K562 (cell line): ENCODE results near the gene TMEM63A. TPM values are rescaled to one million over a fixed set of nuclear protein-coding genes. Genes with fewer than 3 reads are reported as not detected.

Source experiments
- ATF1 ChIP-seq, 2 experiments: fragments of 450-650 bp in 1 of 2; IDR thresholded peaks; 2 replicates each; pipeline ENCODE4 v1.6.1; 2016; ENCODE audit warnings: missing compliant biosample characterization in 1 of 2, missing genetic modification characterization in 1 of 2
- ATF7 ChIP-seq: fragments of 450-650 bp; IDR thresholded peaks from 2 replicates; pipeline ENCODE4 v1.7.1; 2014; ENCODE audit warnings: mild to moderate bottlenecking, moderate library complexity
- BHLHE40 ChIP-seq: IDR thresholded peaks from 2 replicates; pipeline ENCODE4 v1.6.1; 2011; ENCODE audit warnings: low read length, improper control_type of control experiment
- DIDO1 ChIP-seq: fragments of 450-650 bp; IDR thresholded peaks from 2 replicates; pipeline ENCODE4 v1.6.1; 2016; ENCODE audit warnings: low read depth, missing biosample characterization, missing genetic modification characterization
- FOS ChIP-seq: IDR thresholded peaks from 3 replicates; pipeline ENCODE4 v1.6.1; 2011; ENCODE audit not compliant: insufficient read length; ENCODE audit errors: extremely low read depth
- FOXK2 ChIP-seq, 2 experiments: fragments of 450-650 bp; IDR thresholded peaks in 1 of 2; conservative IDR thresholded peaks in 1 of 2; 2 replicates each; pipeline ENCODE4 v1.6.1; 2016; ENCODE audit warnings: low read depth in 2 of 2, mild to moderate bottlenecking in 1 of 2
- HNRNPLL ChIP-seq: fragments of 200-400 bp; formaldehyde crosslinking; IDR thresholded peaks from 2 replicates; pipeline ENCODE4 v1.6.1; 2017; ENCODE audit warnings: low read length, low read depth, mild to moderate bottlenecking; ENCODE audit not compliant: poor library complexity, severe bottlenecking
- MBD2 ChIP-seq: sonication (generic); IDR thresholded peaks from 2 replicates; pipeline ENCODE4 v1.6.1; 2016; ENCODE audit warnings: low read depth, borderline replicate concordance
- MCM3 ChIP-seq: fragments of 450-650 bp; IDR thresholded peaks from 2 replicates; pipeline ENCODE4 v1.6.1; 2016
- NFIC ChIP-seq: fragments of 450-650 bp; IDR thresholded peaks from 2 replicates; pipeline ENCODE4 v1.6.1; 2017; ENCODE audit warnings: mild to moderate bottlenecking, inconsistent platforms
- NONO ChIP-seq, 2 experiments: fragments of 200-400 bp in 1 of 2; fragments of 450-650 bp in 1 of 2; formaldehyde crosslinking in 1 of 2; IDR thresholded peaks; 2 replicates each; pipeline ENCODE4 v1.6.1; 2017; ENCODE audit warnings: low read depth in 2 of 2, mild to moderate bottlenecking in 2 of 2, moderate library complexity in 2 of 2, low read length in 1 of 2
- NR2C2 ChIP-seq, 2 experiments: fragments of 200-800 bp in 1 of 2; sonication (Bioruptor generic) in 1 of 2; sonication (generic) in 1 of 2; formaldehyde crosslinking in 1 of 2; IDR thresholded peaks; 2 replicates each; pipeline versions ENCODE4 v1.6.1 to v1.8.0; 2016 to 2022; ENCODE audit warnings: mild to moderate bottlenecking in 1 of 2, missing compliant biosample characterization in 1 of 2, missing genetic modification characterization in 1 of 2, missing genetic modification reagents in 1 of 2
- RAD51 ChIP-seq: fragments of 450-650 bp; IDR thresholded peaks from 2 replicates; pipeline ENCODE4 v1.7.1; 2016; ENCODE audit warnings: low read depth, mild to moderate bottlenecking, borderline replicate concordance
- RNF2 ChIP-seq: sonication (generic); IDR thresholded peaks from 2 replicates; pipeline ENCODE4 v1.6.1; 2016
- SOX6 ChIP-seq: fragments of 450-650 bp; IDR thresholded peaks from 2 replicates; pipeline ENCODE4 v1.6.1; 2014; ENCODE audit warnings: mild to moderate bottlenecking
- SRF ChIP-seq, 2 experiments: fragments of 250-450, 450-650 bp in 1 of 2; sonication (Bioruptor Pico) in 1 of 2; sonication (generic) in 1 of 2; formaldehyde crosslinking; IDR thresholded peaks; 2 replicates each; pipeline versions ENCODE4 v1.5.0 to v1.5.1; 2020 to 2022; ENCODE audit warnings: mild to moderate bottlenecking in 1 of 2, missing genetic modification reagents in 1 of 2
- TFAM ChIP-seq: fragments of 250-450 bp; sonication (Bioruptor Pico); conservative IDR thresholded peaks from 2 replicates; pipeline ENCODE4 v1.5.0; 2021; ENCODE audit warnings: mild to moderate bottlenecking, moderate library complexity
- ZBTB1 ChIP-seq: sonication (generic); formaldehyde crosslinking; IDR thresholded peaks from 2 replicates; pipeline ENCODE4 v1.8.1; 2023; ENCODE audit warnings: missing genetic modification reagents, low read depth, mild to moderate bottlenecking, borderline replicate concordance
- ZBTB26 ChIP-seq: fragments of 450-650 bp; formaldehyde crosslinking; IDR thresholded peaks from 2 replicates; pipeline ENCODE4 v1.4.0; 2022; ENCODE audit warnings: missing genetic modification characterization
- ZBTB5 ChIP-seq: fragments of 450-650 bp; IDR thresholded peaks from 2 replicates; pipeline ENCODE4 v1.6.1; 2017; ENCODE audit warnings: antibody characterized with exemption
- ZNF282 ChIP-seq: sonication (generic); formaldehyde crosslinking; IDR thresholded peaks from 2 replicates; pipeline ENCODE4 v1.8.1; 2023; ENCODE audit warnings: missing genetic modification reagents
- polyA plus RNA-seq, 8 experiments: library from polyadenylated mRNA; depleted of rRNA in 4 of 8; stranded (reverse) in 5 of 8; unstranded in 3 of 8; fragments of >200 nt; fragmentation: Nextera tagmentation in 2 of 8; fragmentation: Illumina TruSeq in 1 of 8; extraction: Ambion mirVana in 2 of 8; extraction: Trizol in 1 of 8; gene quantifications; 2 replicates each; pipeline versions ENCODE4 v1.2.1 to v1.2.3, GENCODE V29; 2011 to 2014; ENCODE audit warnings: inconsistent platforms in 1 of 8, missing spikeins in 1 of 8
- total RNA-seq, 7 experiments: library from RNA; depleted of rRNA in 6 of 7; stranded (reverse); fragments of >200 nt in 6 of 7; fragmentation: Illumina TruSeq in 2 of 7; extraction: Trizol in 2 of 7; gene quantifications; 2 replicates each; pipeline versions ENCODE4 v1.2.1 to v1.2.3, GENCODE V29; 2011 to 2021; ENCODE audit warnings: low replicate concordance in 1 of 7
- TF ChIP-seq, protein P1 (sequence below): fragments of 250-450 bp; sonication (Bioruptor Pico); IDR thresholded peaks from 2 replicates; pipeline ENCODE4 v1.5.0; 2021; ENCODE audit warnings: mild to moderate bottlenecking, borderline replicate concordance

TMEM63A gene
- total and polyA plus RNA-seq, 9 of the 15 experiments (the other 6 are each of a cell fraction or from before 2014, with no cell fraction given) = 2.0 to 54.6 (median 17.5) TPM

GRCh38 chr1:225923692-225924555 is 41.7 kb upstream of the TMEM63A start, which contains the start of gene PYCR2 (continued):
- TF ChIP-seq TFAM (CRISPR knock-in tag) (no peak), RNF2 (peak; percentile 38; the same call in 1 of the 2 replicates), SOX6 (0 out of 2 replicates have a peak, but pooled peaks have one; percentile 29), BHLHE40 (peak; percentile 75), DIDO1 (tag) (no peak), FOS (peak; percentile 95), NR2C2 (CRISPR knock-in tag; IDR thresholded peaks at IDR 0.05) (0 out of 2 replicates have a peak, but pooled peaks have one; percentile 41), NR2C2 (tag; IDR thresholded peaks at IDR 0.05) (peak; percentile 68), ZBTB5 (no peak), HNRNPLL (peak; percentile 83), MCM3 (no peak), ZBTB26 (no peak), RAD51 (peak; percentile 94), ZNF282 (CRISPR knock-in tag) (no peak), NONO (IDR thresholded peaks at IDR 0.05; ENCODE audit: low read depth in 2 of 2, low read length in 1 of 2) (peak; percentile 56 to 57; a peak in 1 of 4 replicates), MBD2 (peak; percentile 92), NFIC (peak; percentile 69), ATF7 (peak; percentile 90; the same call in 1 of the 2 replicates), SRF (CRISPR knock-in tag; IDR thresholded peaks at IDR 0.05) (peak in 1 of 2 experiments; percentile 79; a peak in 2 of 4 replicates), FOXK2 (conservative IDR thresholded peaks at IDR 0.05 in 1 of 2, IDR thresholded peaks at IDR 0.05 in 1 of 2; ENCODE audit: low read depth in 2 of 2) (peak in 1 of 2 experiments; percentile 44; a peak in 1 of 4 replicates), ATF1 (CRISPR knock-in tag; IDR thresholded peaks at IDR 0.05) (no peak), ATF1 (tag; IDR thresholded peaks at IDR 0.05) (peak; percentile 80), ZBTB1 (CRISPR knock-in tag) (no peak)
- TF ChIP-seq, protein P1, sequence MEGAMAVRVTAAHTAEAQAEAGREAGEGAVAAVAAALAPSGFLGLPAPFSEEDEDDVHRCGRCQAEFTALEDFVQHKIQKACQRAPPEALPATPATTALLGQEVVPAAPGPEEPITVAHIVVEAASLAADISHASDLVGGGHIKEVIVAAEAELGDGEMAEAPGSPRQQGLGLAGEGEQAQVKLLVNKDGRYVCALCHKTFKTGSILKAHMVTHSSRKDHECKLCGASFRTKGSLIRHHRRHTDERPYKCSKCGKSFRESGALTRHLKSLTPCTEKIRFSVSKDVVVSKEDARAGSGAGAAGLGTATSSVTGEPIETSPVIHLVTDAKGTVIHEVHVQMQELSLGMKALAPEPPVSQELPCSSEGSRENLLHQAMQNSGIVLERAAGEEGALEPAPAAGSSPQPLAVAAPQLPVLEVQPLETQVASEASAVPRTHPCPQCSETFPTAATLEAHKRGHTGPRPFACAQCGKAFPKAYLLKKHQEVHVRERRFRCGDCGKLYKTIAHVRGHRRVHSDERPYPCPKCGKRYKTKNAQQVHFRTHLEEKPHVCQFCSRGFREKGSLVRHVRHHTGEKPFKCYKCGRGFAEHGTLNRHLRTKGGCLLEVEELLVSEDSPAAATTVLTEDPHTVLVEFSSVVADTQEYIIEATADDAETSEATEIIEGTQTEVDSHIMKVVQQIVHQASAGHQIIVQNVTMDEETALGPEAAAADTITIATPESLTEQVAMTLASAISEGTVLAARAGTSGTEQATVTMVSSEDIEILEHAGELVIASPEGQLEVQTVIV (CRISPR knock-in tag) = no peak
